Central memory CD4-positive, alpha-beta T cell (primary cell): Measurements from ENCODE around the gene BBOF1.

Experiments used
- DNase-seq: peaks from one replicate; pipeline ENCODE4 v3.0.0; 2022

The BBOF1 gene

GRCh38 chr14:74109369-74109768 is 90.2 kb downstream of the BBOF1 start:
- no peak for DNase-seq

GRCh38 chr14:74111395-74112216 is 92.5 kb downstream of the BBOF1 start:
- DNase-seq = peak; percentile 31
